IPS-20b (cell line): ENCODE measurements around the gene OR1F1.

Experiments
- H3K27ac ChIP-seq: one replicate; pipeline ENCODE4 v1.5.1; 2013; ENCODE audit warnings: low read length
- H3K27me3 ChIP-seq: 2 replicates; pipeline ENCODE4 v1.6.1; 2013; ENCODE audit warnings: mild to moderate bottlenecking, low read length, inconsistent platforms; ENCODE audit not compliant: insufficient read depth
- H3K36me3 ChIP-seq: 2 replicates; pipeline ENCODE4 v1.6.1; 2013; ENCODE audit warnings: low read depth, mild to moderate bottlenecking, inconsistent platforms, low read length, moderate library complexity; ENCODE audit not compliant: insufficient read depth
- H3K4me1 ChIP-seq: 2 replicates; pipeline ENCODE4 v1.6.1; 2013; ENCODE audit warnings: mild to moderate bottlenecking, control low read depth, inconsistent platforms, low read length, moderate library complexity; ENCODE audit not compliant: insufficient read depth
- H3K4me3 ChIP-seq: 2 replicates; pipeline ENCODE4 v1.5.1; 2013; ENCODE audit warnings: mild to moderate bottlenecking, low read length, inconsistent platforms
- H3K9ac ChIP-seq: 2 replicates; pipeline ENCODE4 v1.6.1; 2013; ENCODE audit warnings: low read depth, mild to moderate bottlenecking, inconsistent platforms, low read length, moderate library complexity
- H3K9me3 ChIP-seq: 2 replicates; pipeline ENCODE4 v1.6.1; 2013; ENCODE audit warnings: mild to moderate bottlenecking, low read depth, low read length, inconsistent platforms; ENCODE audit not compliant: insufficient read depth

OR1F1 gene

DNA sequence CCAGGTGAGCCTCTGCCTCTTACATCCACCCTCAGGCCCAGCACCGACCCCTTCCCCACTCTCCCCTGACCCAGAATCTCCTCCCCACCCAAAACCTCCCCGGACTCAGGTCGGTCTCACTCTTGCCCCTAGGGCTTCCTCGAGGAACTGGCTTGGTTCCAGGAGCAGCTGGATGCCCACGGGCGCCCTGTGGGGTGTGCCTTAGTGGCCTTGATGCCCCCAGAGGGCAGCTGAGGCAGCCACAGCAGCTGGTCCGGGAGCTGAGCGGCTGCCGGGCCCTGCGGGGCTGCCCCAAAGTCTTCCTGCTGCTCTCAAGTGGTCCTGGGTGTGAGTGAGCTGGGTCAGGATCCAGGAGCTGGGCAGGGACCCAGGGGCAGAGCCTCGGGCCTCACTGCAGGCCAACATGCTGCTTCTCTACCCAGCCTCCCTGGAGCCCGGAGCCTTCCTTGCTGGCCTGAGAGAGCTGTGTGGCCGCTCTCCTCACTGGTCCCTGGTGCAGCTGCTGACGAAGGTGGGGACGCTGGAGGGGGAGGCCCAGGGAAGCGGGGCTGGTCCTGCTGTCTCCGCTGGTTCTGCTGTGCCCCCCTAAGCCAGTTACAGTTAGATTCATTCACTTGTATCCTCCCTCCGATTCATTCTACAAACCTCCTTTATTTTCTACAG is 43.6 kb upstream of the OR1F1 start:
- H3K27me3 ChIP-seq: peaks cover 25% of the 10 kb centered on the region
- no peak overlapping the region for H3K27ac ChIP-seq
- no peak overlapping the region for H3K4me3 ChIP-seq
- peaks cover 6% of the 10 kb centered on the region; the same call in 1 of the 2 replicates for H3K36me3 ChIP-seq
- H3K4me1 ChIP-seq: no peaks in the 10 kb centered on the region
- no peak overlapping the region for H3K9ac ChIP-seq
- H3K9me3 ChIP-seq: no peaks in the 10 kb centered on the region

DNA sequence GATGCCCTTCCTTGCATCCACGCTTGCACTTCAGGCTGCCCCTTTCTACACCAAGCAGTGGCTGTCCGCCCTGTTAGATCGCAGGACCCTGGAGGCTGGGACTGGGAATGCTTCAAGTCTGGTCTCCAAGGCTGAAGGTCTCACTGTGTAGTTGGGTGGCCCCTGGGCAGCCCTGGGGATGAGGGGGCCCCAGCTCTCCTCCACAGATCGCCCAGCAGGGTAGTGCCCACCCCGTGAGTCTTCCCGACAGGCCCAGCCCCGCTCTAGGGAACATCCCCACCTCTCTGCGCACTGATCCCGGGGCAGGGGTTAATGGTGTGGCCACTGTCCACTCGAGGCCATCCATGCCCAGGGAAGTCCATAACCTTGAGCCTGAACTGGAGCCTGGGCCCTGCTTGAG is 42.9 kb upstream of the OR1F1 start:
- Histone ChIP-seq H3K9me3 (no peaks in the 10 kb centered on the region), H3K27me3 (peaks cover 25% of the 10 kb centered on the region), H3K27ac (no peak overlapping the region), H3K4me3 (no peak overlapping the region), H3K9ac (no peak overlapping the region), H3K4me1 (no peaks in the 10 kb centered on the region), H3K36me3 (peaks cover 6% of the 10 kb centered on the region; the same call in 1 of the 2 replicates)

DNA sequence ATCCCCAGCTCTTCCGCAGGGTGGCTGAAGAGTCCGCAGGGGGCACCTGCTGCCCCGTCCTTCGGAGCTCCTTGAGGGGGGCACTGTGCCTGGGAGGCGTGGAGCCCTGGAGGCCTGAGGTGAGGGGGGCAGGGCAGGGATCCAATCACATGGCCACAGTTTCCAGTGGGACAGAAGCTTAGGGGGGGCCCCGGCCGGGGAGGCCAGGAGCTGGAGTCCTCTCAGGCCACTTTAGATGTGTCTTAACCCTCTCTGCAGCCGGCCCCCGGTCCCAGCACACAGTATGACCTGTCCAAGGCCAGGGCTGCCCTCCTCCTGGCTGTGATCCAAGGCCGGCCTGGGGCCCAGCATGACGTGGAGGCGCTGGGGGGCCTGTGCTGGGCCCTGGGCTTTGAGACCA is 42.3 kb upstream of the OR1F1 start:
- Histone ChIP-seq H3K9ac (no peak overlapping the region), H3K27ac (no peak overlapping the region), H3K9me3 (no peaks in the 10 kb centered on the region), H3K4me3 (no peak overlapping the region), H3K4me1 (no peaks in the 10 kb centered on the region), H3K36me3 (peaks cover 6% of the 10 kb centered on the region; the same call in 1 of the 2 replicates), H3K27me3 (peaks cover 25% of the 10 kb centered on the region)

DNA sequence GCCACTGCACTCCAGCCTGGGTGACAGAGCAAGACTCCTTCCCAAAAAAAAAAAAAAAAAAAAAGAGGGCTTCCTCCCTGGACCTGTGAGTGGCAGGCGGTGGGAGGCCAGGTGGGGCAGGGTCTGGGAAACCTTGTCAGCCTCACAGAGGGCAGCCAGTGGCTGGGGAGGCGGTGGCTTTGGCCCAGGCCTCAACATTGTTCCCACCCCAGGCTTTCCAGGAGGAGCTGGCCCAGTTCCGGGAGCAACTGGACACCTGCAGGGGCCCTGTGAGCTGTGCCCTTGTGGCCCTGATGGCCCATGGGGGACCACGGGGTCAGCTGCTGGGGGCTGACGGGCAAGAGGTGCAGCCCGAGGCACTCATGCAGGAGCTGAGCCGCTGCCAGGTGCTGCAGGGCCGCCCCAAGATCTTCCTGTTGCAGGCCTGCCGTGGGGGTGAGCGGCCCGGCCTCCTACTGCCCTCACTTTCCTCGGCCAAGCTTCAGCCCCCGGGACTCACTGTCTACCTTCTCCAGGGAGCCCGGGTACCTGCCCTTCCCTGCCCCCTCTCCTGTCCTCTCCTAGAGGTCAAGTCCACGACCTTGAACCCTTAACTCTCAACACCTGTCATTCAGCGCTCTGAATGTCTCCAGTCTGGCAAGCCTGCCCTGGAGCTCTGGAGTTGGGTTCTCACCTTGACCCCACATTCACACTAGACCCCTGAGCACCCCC is 40.8 kb upstream of the OR1F1 start:
- H3K4me3 ChIP-seq: no peak overlapping the region
- no peaks in the 10 kb centered on the region for H3K4me1 ChIP-seq
- peaks cover 25% of the 10 kb centered on the region for H3K27me3 ChIP-seq
- peaks cover 5% of the 10 kb centered on the region; the same call in 1 of the 2 replicates for H3K36me3 ChIP-seq
- H3K9ac ChIP-seq: no peak overlapping the region
- H3K9me3 ChIP-seq: no peaks in the 10 kb centered on the region
- no peak overlapping the region for H3K27ac ChIP-seq

DNA sequence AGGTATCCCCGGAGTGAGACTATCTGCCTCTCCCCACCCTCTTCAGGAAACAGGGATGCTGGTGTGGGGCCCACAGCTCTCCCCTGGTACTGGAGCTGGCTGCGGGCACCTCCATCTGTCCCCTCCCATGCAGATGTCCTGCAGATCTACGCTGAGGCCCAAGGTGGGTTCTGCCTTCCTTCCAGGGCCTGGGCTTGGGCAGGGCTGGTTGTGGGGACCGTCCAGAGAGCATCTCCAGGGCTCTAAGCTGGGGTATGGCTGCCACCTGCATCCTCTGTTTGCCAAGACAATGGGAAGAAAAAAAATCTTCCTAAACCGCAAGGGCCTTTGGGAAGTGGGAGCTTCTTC is 40.3 kb upstream of the OR1F1 start:
- peaks cover 25% of the 10 kb centered on the region for H3K27me3 ChIP-seq
- H3K9me3 ChIP-seq: no peaks in the 10 kb centered on the region
- no peaks in the 10 kb centered on the region for H3K4me1 ChIP-seq
- no peak overlapping the region for H3K9ac ChIP-seq
- H3K27ac ChIP-seq: no peak overlapping the region
- no peak overlapping the region for H3K4me3 ChIP-seq
- H3K36me3 ChIP-seq: 0 out of 2 replicates have a peak, but pooled peaks cover under 1% of the 10 kb centered on the region

DNA sequence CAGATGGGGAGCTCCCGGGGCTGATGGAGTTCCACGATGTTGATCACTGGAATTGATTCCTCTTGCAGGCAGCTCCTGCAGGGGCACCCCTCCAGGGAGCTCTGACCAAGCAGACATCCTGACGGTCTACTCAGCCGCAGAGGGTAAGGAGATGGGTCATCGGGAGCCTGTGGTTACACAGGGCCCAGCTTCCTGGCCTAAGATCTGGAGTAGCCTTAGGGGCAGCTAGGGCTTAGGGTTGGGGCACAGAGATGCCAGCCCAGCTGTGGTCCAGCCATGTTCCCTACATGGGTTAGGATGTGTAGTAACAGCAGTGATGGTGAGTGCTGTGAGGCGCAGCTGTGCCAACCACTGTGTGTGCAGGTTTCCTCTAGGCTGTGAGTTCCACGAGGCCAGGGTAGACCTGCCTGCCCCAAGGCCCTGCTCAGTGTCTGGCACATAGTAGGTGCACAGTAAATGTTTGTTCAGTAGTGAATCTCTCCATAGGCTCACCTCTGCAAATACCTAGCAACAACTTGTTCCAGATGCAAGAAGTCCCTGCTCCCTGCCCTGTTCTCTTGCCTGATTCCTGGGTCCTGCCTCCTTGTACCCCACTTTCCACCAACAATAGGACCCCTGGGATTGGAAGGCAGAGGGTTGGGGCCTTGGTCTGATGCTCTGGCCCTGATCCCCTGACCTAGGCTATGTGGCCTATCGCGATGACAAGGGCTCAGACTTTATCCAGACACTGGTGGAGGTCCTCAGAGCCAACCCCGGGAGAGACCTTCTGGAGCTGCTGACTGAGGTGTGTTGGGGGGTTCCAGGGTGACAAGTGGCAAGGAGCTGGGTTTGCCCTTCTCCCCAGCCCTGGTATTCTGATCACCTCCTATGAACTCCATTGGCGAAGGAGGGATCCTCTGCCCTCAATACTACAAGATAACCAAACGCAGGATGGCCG is 39.5 kb upstream of the OR1F1 start:
- Histone ChIP-seq H3K27ac (no peak overlapping the region), H3K4me3 (no peak overlapping the region), H3K9me3 (no peaks in the 10 kb centered on the region), H3K36me3 (no peaks in the 10 kb centered on the region), H3K4me1 (no peaks in the 10 kb centered on the region), H3K9ac (no peak overlapping the region), H3K27me3 (peaks cover 25% of the 10 kb centered on the region)

DNA sequence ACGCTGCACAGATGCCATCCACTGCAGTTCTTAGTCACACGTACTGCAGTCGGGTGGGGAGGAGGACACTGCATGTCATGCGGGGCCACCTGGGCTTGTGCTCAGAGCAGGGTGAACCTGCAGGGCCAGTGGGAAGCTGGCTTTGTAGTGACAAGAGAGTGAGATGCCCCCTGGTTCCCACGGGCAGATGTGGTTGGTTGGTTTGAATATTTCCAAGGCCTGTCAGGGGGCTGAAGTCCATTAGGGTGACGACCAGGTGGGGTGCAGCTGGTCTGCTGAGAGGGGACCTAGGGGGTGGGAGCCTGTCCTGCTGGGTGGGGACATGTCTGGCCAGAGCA is 38.8 kb upstream of the OR1F1 start:
- Histone ChIP-seq H3K27me3 (peaks cover 29% of the 10 kb centered on the region), H3K9ac (peak overlapping the region; percentile 28; the same call in 1 of the 2 replicates), H3K9me3 (no peaks in the 10 kb centered on the region), H3K4me1 (no peaks in the 10 kb centered on the region), H3K36me3 (no peaks in the 10 kb centered on the region), H3K4me3 (peak overlapping the region; percentile 88), H3K27ac (no peak overlapping the region)

DNA sequence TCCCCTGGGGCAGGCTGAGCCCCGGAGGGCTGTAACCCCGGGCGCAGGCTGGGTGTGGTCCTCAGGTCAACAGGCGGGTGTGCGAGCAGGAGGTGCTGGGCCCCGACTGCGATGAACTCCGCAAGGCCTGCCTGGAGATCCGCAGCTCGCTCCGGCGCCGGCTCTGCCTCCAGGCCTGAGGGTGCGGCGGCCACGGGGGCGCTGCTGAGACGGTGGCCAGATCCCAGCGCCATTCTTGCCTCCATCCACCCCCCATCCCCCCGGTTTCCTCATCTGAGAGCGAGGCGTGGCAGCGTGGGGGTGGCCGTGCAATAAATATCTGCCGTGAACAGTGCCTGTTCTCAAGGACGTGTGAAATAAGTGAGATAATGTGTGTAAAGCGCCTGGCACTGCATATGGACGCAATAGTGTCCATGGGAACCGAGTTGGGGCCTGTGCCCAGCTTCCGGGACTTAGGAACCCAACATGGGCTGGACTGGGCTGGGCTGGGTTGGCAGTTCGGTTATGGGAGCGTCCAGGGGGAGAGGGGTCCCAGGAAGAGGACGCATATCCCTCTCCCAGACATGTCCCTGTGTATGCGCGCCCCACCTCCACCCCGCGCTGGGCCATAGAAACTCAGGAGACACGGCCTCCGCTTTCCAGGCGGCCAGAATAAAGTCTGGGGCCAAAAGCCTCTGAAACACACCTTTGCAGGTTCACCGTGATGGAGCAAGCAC is 38.2 kb upstream of the OR1F1 start:
- H3K27me3 ChIP-seq: peaks cover 31% of the 10 kb centered on the region
- no peak overlapping the region for H3K27ac ChIP-seq
- no peaks in the 10 kb centered on the region for H3K9me3 ChIP-seq
- peak overlapping the region; percentile 74 for H3K9ac ChIP-seq
- no peaks in the 10 kb centered on the region for H3K4me1 ChIP-seq
- H3K36me3 ChIP-seq: no peaks in the 10 kb centered on the region
- H3K4me3 ChIP-seq: peak overlapping the region; percentile 88

DNA sequence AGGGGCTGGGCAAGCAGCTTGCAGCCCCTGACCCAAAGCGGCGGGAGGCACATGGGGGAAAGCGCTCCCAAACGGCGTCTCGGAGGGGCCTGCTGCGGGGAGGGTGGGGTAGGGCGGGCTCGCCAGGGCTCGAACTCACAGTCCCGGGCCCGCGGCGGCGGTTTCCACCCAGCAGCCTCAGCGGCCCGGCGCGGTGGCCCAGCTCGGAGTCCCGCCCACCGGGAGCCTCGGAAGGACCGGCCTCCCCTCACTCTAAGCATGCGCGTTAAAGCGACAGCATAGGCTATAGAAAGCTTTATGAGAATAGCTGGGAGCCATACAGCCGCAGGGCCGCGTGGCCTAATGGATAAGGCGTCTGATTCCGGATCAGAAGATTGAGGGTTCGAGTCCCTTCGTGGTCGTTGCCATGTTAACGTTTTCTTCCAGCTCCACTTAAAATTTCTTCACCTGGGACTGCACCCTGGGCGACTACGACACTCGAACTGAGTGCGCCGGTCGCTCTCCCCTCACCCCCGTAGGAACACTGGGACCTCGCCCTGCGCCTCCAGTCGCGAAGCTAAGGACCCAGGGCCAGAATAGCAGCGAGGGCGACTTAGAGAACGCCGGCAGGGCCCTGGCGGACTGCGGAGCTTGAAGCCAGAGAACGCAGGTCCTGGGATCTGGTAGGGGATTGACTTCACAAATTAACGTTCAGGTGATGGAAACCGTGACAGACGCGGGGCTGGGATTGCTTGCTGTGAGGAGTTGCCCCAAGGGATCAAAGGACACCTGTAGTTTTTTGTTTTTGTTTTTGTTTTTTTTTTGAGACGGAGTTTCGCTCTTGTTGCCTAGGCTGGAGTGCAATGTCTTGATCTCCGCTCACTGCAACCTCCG is 37.4 kb upstream of the OR1F1 start:
- Histone ChIP-seq H3K9ac (peak overlapping the region; percentile 74), H3K27ac (no peak overlapping the region), H3K4me3 (peak overlapping the region; percentile 88), H3K36me3 (no peaks in the 10 kb centered on the region), H3K4me1 (no peaks in the 10 kb centered on the region), H3K9me3 (no peaks in the 10 kb centered on the region), H3K27me3 (peaks cover 35% of the 10 kb centered on the region)

DNA sequence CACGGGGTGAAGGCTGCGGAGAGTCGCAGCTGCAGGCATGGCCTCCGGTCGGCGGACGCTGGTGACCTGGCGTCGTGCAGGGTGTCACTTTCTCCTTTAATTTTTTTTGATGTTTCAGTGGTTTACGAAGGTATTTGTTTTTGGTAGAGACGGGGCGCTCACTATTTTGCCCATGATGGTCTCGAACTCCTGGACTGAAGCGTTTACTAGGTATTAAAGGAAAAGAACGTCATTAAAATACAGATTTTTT is 36.1 kb upstream of the OR1F1 start:
- H3K9ac ChIP-seq: no peak overlapping the region
- no peaks in the 10 kb centered on the region for H3K9me3 ChIP-seq
- no peaks in the 10 kb centered on the region for H3K36me3 ChIP-seq
- H3K27me3 ChIP-seq: peaks cover 42% of the 10 kb centered on the region
- H3K4me3 ChIP-seq: peak overlapping the region; percentile 86
- H3K27ac ChIP-seq: no peak overlapping the region
- H3K4me1 ChIP-seq: no peaks in the 10 kb centered on the region
